Astrocyte (in vitro differentiated cells and primary cell): ENCODE results near the gene UNKL.

Experiments used
- CTCF ChIP-seq: IDR thresholded peaks from 2 replicates; pipeline ENCODE4 v1.5.1; 2011; ENCODE audit warnings: low read depth, mild to moderate bottlenecking, inconsistent platforms, low read length, moderate library complexity; ENCODE audit not compliant: insufficient read depth
- EZH2 ChIP-seq: IDR thresholded peaks from 2 replicates; pipeline ENCODE4 v1.6.1; 2012; ENCODE audit warnings: mild to moderate bottlenecking, low read length, inconsistent platforms; ENCODE audit not compliant: insufficient read depth

GRCh38 chr16:1338855-1339675 lies 75.4 kb downstream of the UNKL start:
- TF ChIP-seq CTCF (no peak), EZH2 (no peak)
